ENCODE results near the gene SHANK3. TPM values are rescaled to one million over a fixed set of nuclear protein-coding genes. Genes with fewer than 3 reads are reported as not detected.

The SHANK3 gene
- total and polyA plus RNA-seq, 9 donors: 2.6 to 23.2 (median 6.2) TPM

- H3K27me3 ChIP-seq: no peaks in the 10 kb centered on the region
These were observed 582 bp upstream of the SHANK3 start for GRCh38 chr22:50672041-50672440.

GRCh38 chr22:50673231-50674129 lies 857 bp downstream of the SHANK3 start:
- H3K27ac ChIP-seq: no peak overlapping the region

More at GRCh38 chr22:50672041-50672440, 582 bp upstream of the SHANK3 start:
- DNase-seq: no peak
- intact Hi-C loops (cut with DNase I): no loop called here
- H3K4me3 ChIP-seq: no peak overlapping the region
- TF ChIP-seq POLR2A (IDR thresholded peaks at IDR 0.05) (no peak), EP300 (IDR thresholded peaks at IDR 0.05) (no peak)
- TF ChIP-seq, protein P1, sequence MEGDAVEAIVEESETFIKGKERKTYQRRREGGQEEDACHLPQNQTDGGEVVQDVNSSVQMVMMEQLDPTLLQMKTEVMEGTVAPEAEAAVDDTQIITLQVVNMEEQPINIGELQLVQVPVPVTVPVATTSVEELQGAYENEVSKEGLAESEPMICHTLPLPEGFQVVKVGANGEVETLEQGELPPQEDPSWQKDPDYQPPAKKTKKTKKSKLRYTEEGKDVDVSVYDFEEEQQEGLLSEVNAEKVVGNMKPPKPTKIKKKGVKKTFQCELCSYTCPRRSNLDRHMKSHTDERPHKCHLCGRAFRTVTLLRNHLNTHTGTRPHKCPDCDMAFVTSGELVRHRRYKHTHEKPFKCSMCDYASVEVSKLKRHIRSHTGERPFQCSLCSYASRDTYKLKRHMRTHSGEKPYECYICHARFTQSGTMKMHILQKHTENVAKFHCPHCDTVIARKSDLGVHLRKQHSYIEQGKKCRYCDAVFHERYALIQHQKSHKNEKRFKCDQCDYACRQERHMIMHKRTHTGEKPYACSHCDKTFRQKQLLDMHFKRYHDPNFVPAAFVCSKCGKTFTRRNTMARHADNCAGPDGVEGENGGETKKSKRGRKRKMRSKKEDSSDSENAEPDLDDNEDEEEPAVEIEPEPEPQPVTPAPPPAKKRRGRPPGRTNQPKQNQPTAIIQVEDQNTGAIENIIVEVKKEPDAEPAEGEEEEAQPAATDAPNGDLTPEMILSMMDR (IDR thresholded peaks at IDR 0.05): no peak
- H3K4me1 ChIP-seq (ENCODE audit: insufficient read depth): peaks cover 4% of the 10 kb centered on the region
- WGBS, 3 donors: 81 to 93% (median 89%) methylated on average over 7 to 8 of the region's 8 CpGs
- no peak overlapping the region for H3K27ac ChIP-seq
- H3K9me3 ChIP-seq: no peaks in the 10 kb centered on the region
- H3K36me3 ChIP-seq: no peaks in the 10 kb centered on the region

DNA sequence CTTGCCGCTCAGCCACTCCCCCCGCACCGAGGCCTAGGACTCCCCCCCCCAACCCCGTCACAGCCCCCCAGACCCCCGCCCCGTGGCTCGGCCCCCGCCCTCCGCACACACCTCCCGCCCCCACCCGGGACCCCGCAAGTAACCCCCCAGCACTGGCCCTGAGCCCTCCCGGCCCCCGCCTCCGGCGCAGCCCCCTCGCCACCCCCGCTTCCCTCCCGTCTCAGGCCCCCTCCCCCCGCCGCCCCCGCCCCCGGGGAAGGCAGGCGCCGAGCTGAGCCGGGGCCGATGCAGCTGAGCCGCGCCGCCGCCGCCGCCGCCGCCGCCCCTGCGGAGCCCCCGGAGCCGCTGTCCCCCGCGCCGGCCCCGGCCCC lies 1.5 kb downstream of the SHANK3 start:
- Histone ChIP-seq H3K36me3 (no peaks in the 10 kb centered on the region), H3K4me1 (ENCODE audit: insufficient read depth) (peaks cover 4% of the 10 kb centered on the region), H3K27me3 (no peaks in the 10 kb centered on the region), H3K9me3 (no peaks in the 10 kb centered on the region), H3K4me3 (peak overlapping the region; percentile 9), H3K27ac (no peak overlapping the region)
- 0 to 1% methylated on average over 8 to 43 of the region's 43 CpGs; no CpG with 5 or more reads in 1 of the 3 donors for WGBS, 3 donors
- TF ChIP-seq, protein P1 (IDR thresholded peaks at IDR 0.05): no peak
- TF ChIP-seq EP300 (IDR thresholded peaks at IDR 0.05) (no peak), POLR2A (IDR thresholded peaks at IDR 0.05) (no peak)
- DNase-seq: no peak
- intact Hi-C loops (cut with DNase I): no loop called here

More at GRCh38 chr22:50673231-50674129, 857 bp downstream of the SHANK3 start:
- Histone ChIP-seq H3K4me1 (ENCODE audit: insufficient read depth) (peaks cover 4% of the 10 kb centered on the region), H3K9me3 (no peaks in the 10 kb centered on the region), H3K36me3 (no peaks in the 10 kb centered on the region), H3K27me3 (no peaks in the 10 kb centered on the region), H3K4me3 (peak overlapping the region; percentile 9)
- 1 to 3% (median 2%) methylated on average over 56 to 69 of the region's 69 CpGs for WGBS, 3 donors
- intact Hi-C loops (cut with DNase I): no loop called here
- DNase-seq: no peak
- TF ChIP-seq, protein P1 (IDR thresholded peaks at IDR 0.05): no peak
- TF ChIP-seq POLR2A (IDR thresholded peaks at IDR 0.05) (no peak), EP300 (IDR thresholded peaks at IDR 0.05) (no peak)

- Histone ChIP-seq H3K9me3 (no peaks in the 10 kb centered on the region), H3K36me3 (no peaks in the 10 kb centered on the region), H3K4me3 (peak overlapping the region; percentile 30), H3K27me3 (no peaks in the 10 kb centered on the region), H3K4me1 (ENCODE audit: insufficient read depth) (peaks cover 4% of the 10 kb centered on the region), H3K27ac (no peak overlapping the region)
- 4 to 21% (median 7%) methylated on average over 25 to 105 of the region's 105 CpGs for WGBS, 3 donors
- intact Hi-C loops (cut with DNase I): no loop called here
- DNase-seq: peak in 1 of 5 donors; percentile 37
- TF ChIP-seq POLR2A (IDR thresholded peaks at IDR 0.05) (no peak), EP300 (IDR thresholded peaks at IDR 0.05) (no peak)
These were observed 2.3 kb downstream of the SHANK3 start for GRCh38 chr22:50674606-50675552.
